Vagina (tissue), 2 donors: Measurements from ENCODE around the gene ENAH.

Experiments
- POLR2A ChIP-seq, 2 donors: fragments of 450-650 bp; IDR thresholded peaks; one replicate each; pipeline ENCODE4 v1.6.1; 2017; ENCODE audit warnings: antibody characterized with exemption in 2 of 2, mild to moderate bottlenecking in 2 of 2, moderate library complexity in 2 of 2
- TF ChIP-seq, protein P1 (sequence below), 3 experiments: fragments of 450-650 bp in 2 of 3; fragments of 200-600 bp in 1 of 3; sonication (generic) in 1 of 3; IDR thresholded peaks; one replicate each; pipeline ENCODE4 v1.5.1; 2017 to 2019; ENCODE audit warnings: antibody characterized with exemption in 3 of 3, mild to moderate bottlenecking in 2 of 3, moderate library complexity in 2 of 3

DNA sequence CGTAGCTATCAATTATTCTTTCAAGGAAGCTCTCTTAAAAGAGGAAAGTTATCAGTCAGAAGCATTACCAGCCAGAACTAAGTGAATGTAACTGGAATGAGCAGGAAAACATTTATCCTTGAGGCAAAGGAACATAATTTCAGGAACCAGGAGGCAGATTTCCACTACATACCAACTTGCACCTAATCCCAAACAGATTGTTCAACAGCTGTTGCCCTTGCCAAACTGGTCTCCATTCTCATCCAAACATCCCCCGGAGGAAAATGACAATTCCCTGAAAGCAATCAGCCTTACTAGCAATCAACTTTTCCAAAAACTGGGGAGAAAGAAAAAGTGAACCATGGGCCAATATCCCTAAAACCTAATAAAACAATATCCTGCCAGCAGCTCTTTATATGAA is 35.0 kb downstream of the ENAH start:
- TF ChIP-seq, protein P1, sequence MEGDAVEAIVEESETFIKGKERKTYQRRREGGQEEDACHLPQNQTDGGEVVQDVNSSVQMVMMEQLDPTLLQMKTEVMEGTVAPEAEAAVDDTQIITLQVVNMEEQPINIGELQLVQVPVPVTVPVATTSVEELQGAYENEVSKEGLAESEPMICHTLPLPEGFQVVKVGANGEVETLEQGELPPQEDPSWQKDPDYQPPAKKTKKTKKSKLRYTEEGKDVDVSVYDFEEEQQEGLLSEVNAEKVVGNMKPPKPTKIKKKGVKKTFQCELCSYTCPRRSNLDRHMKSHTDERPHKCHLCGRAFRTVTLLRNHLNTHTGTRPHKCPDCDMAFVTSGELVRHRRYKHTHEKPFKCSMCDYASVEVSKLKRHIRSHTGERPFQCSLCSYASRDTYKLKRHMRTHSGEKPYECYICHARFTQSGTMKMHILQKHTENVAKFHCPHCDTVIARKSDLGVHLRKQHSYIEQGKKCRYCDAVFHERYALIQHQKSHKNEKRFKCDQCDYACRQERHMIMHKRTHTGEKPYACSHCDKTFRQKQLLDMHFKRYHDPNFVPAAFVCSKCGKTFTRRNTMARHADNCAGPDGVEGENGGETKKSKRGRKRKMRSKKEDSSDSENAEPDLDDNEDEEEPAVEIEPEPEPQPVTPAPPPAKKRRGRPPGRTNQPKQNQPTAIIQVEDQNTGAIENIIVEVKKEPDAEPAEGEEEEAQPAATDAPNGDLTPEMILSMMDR (IDR thresholded peaks at IDR 0.05): no peak
- no peak for TF ChIP-seq POLR2A (IDR thresholded peaks at IDR 0.05)
